ENCODE results near the gene SLC5A10. TPM values are rescaled to one million over a fixed set of nuclear protein-coding genes. Genes with fewer than 3 reads are reported as not detected.
"Not testable (repeated sequence)": the region's sequence is repeated elsewhere in the genome, so short reads cannot be mapped to it uniquely, and the experiment has no call there.

Gene SLC5A10
- total RNA-seq, 1 donor from 2014 or later, result 0.14 TPM

DNA sequence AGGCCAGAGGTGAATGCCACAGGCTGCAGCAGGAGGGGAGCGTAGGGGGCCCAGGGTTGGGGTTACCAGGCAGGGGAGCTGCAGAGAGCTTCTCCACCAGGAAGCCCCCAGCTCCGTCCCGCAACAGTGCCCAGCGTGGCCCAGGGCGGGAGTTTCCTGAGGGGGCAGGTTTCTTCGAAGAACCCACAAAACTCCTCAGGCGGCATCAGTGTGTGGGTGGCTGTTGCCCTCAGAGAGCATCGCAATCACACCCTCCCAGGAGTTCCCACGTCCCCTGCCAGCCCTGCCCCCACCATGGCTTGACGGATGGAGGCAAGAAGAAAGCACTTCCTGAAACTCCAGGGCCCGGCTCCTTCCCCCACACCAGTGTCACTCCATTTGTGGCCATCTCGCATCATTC is 86.8 kb downstream of the SLC5A10 start:
- H3K4me3 Mint-ChIP-seq (ENCODE audit: unreplicated experiment); H3K9me3 Mint-ChIP-seq (ENCODE audit: unreplicated experiment); H2AFZ ChIP-seq (ENCODE audit: low read depth, low read length); DNase-seq (ENCODE audit: low read depth); H3K27ac ChIP-seq (ENCODE audit: low read depth, low read length); H3K36me3 Mint-ChIP-seq (ENCODE audit: low read depth, unreplicated experiment); H3K9me3 ChIP-seq (ENCODE audit: insufficient read depth, low read depth, low read length); H3K79me2 ChIP-seq (ENCODE audit: insufficient read depth, low read length); H3K27me3 Mint-ChIP-seq (ENCODE audit: low read depth, unreplicated experiment); H3K36me3 ChIP-seq (ENCODE audit: insufficient read depth, low read length); FAIRE-seq; H4K20me1 ChIP-seq (ENCODE audit: insufficient read depth, low read length); H3K27ac Mint-ChIP-seq (ENCODE audit: unreplicated experiment); H3K4me3 ChIP-seq (ENCODE audit: insufficient read depth, low read depth, low read length); H3K9ac ChIP-seq (ENCODE audit: low read length); H3K4me1 Mint-ChIP-seq (ENCODE audit: low read depth, unreplicated experiment); H3K4me2 ChIP-seq (ENCODE audit: low read length); H3K4me1 ChIP-seq (ENCODE audit: insufficient read depth, low read length); H3K27me3 ChIP-seq (ENCODE audit: insufficient read depth, low read length): not testable (repeated sequence)

DNA sequence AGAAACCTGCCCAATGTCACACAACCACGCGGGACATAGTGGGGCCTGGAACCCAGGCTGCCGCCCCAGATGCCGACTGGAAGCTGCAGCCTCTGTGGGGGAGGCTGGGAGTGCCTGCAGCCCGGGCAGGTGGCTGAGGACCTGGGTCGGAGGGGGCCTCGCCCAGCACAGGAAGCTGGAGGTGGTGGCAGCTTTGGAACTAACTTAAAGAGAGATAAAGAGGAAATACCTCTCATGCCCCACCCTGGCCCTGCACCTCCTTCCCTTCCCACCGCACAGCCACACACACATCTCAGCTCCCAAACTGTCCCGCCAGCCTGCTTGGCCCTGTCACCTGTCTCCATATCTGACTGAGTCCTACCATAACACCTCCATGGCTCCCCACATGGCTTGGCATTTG is 88.4 kb downstream of the SLC5A10 start:
- H3K9ac ChIP-seq (ENCODE audit: low read length); H3K36me3 ChIP-seq (ENCODE audit: insufficient read depth, low read length); H3K9me3 ChIP-seq (ENCODE audit: insufficient read depth, low read depth, low read length); DNase-seq (ENCODE audit: low read depth); H3K4me3 ChIP-seq (ENCODE audit: insufficient read depth, low read depth, low read length); H3K4me2 ChIP-seq (ENCODE audit: low read length); H3K79me2 ChIP-seq (ENCODE audit: insufficient read depth, low read length); H3K4me1 ChIP-seq (ENCODE audit: insufficient read depth, low read length); H2AFZ ChIP-seq (ENCODE audit: low read depth, low read length); H3K27me3 ChIP-seq (ENCODE audit: insufficient read depth, low read length); H3K36me3 Mint-ChIP-seq (ENCODE audit: low read depth, unreplicated experiment); FAIRE-seq; H3K4me3 Mint-ChIP-seq (ENCODE audit: unreplicated experiment); H3K27ac Mint-ChIP-seq (ENCODE audit: unreplicated experiment); H3K4me1 Mint-ChIP-seq (ENCODE audit: low read depth, unreplicated experiment); H3K27me3 Mint-ChIP-seq (ENCODE audit: low read depth, unreplicated experiment); H4K20me1 ChIP-seq (ENCODE audit: insufficient read depth, low read length); H3K27ac ChIP-seq (ENCODE audit: low read depth, low read length); H3K9me3 Mint-ChIP-seq (ENCODE audit: unreplicated experiment): not testable (repeated sequence)

DNA sequence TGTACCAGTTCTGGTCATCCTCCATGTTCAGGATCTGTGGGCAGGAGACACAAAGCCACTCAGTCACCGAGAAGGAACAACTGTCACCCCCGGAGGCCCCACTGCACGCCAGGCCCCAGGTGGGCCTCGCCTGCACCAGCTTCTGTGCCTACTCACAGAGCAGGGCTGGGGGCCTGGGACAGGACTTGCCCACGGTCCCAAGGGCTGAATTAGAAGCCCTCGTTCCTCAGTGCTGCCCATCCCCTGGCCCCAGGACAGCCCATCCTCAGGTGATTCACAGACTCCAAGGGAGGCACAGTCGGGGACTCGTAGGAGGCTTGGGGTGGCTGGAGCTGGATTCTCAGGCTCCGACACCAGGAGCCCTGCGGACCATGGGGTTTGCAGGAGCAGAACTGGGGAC is 89.9 kb downstream of the SLC5A10 start:
- H3K4me3 Mint-ChIP-seq (ENCODE audit: unreplicated experiment); H3K27ac ChIP-seq (ENCODE audit: low read depth, low read length); H3K79me2 ChIP-seq (ENCODE audit: insufficient read depth, low read length); H3K4me1 ChIP-seq (ENCODE audit: insufficient read depth, low read length); H3K9me3 Mint-ChIP-seq (ENCODE audit: unreplicated experiment); H3K36me3 Mint-ChIP-seq (ENCODE audit: low read depth, unreplicated experiment); H3K36me3 ChIP-seq (ENCODE audit: insufficient read depth, low read length); H3K27me3 Mint-ChIP-seq (ENCODE audit: low read depth, unreplicated experiment); H4K20me1 ChIP-seq (ENCODE audit: insufficient read depth, low read length); H3K27me3 ChIP-seq (ENCODE audit: insufficient read depth, low read length); H2AFZ ChIP-seq (ENCODE audit: low read depth, low read length); FAIRE-seq; H3K9ac ChIP-seq (ENCODE audit: low read length); H3K9me3 ChIP-seq (ENCODE audit: insufficient read depth, low read depth, low read length); H3K4me2 ChIP-seq (ENCODE audit: low read length); DNase-seq (ENCODE audit: low read depth); H3K27ac Mint-ChIP-seq (ENCODE audit: unreplicated experiment); H3K4me3 ChIP-seq (ENCODE audit: insufficient read depth, low read depth, low read length); H3K4me1 Mint-ChIP-seq (ENCODE audit: low read depth, unreplicated experiment): not testable (repeated sequence)

DNA sequence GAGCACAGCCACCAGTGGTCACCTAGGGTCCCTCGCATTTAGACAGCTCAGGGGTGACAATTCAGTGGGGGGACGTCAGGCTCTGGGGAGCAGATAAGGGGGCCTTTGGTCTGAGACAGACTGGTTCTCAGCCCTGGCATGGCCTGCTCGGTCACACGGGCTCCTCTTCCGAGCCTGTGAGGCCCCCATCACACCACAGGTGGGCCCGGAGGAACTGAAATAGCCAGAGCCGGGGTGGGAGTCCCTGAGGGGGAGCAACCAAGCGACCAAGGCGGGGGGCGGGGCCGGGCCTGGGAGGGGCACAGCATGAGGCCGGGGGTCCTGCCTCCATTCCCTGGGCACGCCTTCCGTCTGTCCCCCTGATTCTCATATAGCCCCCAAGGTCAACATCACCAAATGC is 90.4 kb downstream of the SLC5A10 start:
- not testable (repeated sequence) for H3K36me3 ChIP-seq (ENCODE audit: insufficient read depth, low read length); H3K27ac Mint-ChIP-seq (ENCODE audit: unreplicated experiment); FAIRE-seq

DNA sequence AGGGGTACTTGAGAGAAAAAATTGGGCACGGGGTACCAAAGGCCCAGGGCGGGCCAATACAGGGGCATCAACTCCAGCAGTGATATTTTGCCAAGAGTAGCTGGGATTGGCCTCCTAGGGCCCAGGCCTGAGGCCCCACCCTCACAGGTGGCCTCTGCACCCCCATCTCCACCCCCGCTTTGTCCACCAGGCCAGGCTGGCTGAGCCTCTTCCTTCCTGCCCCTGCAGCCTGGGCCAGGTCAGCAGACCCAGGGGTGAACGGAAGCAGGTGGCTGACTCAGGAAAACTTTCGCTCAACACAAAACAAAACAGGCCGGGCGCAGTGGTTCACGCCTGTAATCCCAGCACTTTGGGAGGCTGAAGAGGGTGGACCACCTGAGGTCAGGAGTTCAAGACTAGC is 91.1 kb downstream of the SLC5A10 start:
- H3K4me1 ChIP-seq (ENCODE audit: insufficient read depth, low read length); H3K4me1 Mint-ChIP-seq (ENCODE audit: low read depth, unreplicated experiment); DNase-seq (ENCODE audit: low read depth); H3K27me3 ChIP-seq (ENCODE audit: insufficient read depth, low read length); H3K4me3 Mint-ChIP-seq (ENCODE audit: unreplicated experiment); H3K9me3 Mint-ChIP-seq (ENCODE audit: unreplicated experiment); H3K79me2 ChIP-seq (ENCODE audit: insufficient read depth, low read length); H3K27ac Mint-ChIP-seq (ENCODE audit: unreplicated experiment); H3K9ac ChIP-seq (ENCODE audit: low read length); H2AFZ ChIP-seq (ENCODE audit: low read depth, low read length); H3K27ac ChIP-seq (ENCODE audit: low read depth, low read length); H3K4me3 ChIP-seq (ENCODE audit: insufficient read depth, low read depth, low read length); H3K9me3 ChIP-seq (ENCODE audit: insufficient read depth, low read depth, low read length); H3K4me2 ChIP-seq (ENCODE audit: low read length); H3K36me3 Mint-ChIP-seq (ENCODE audit: low read depth, unreplicated experiment); H3K36me3 ChIP-seq (ENCODE audit: insufficient read depth, low read length); H4K20me1 ChIP-seq (ENCODE audit: insufficient read depth, low read length); H3K27me3 Mint-ChIP-seq (ENCODE audit: low read depth, unreplicated experiment); FAIRE-seq: not testable (repeated sequence)

More for the DNA sequence above, 90.4 kb downstream of the SLC5A10 start:
- H3K4me3 ChIP-seq (ENCODE audit: insufficient read depth, low read depth, low read length); H3K9me3 Mint-ChIP-seq (ENCODE audit: unreplicated experiment); H3K9me3 ChIP-seq (ENCODE audit: insufficient read depth, low read depth, low read length); H3K4me1 ChIP-seq (ENCODE audit: insufficient read depth, low read length); H3K4me2 ChIP-seq (ENCODE audit: low read length); H3K79me2 ChIP-seq (ENCODE audit: insufficient read depth, low read length); H3K36me3 Mint-ChIP-seq (ENCODE audit: low read depth, unreplicated experiment); H3K4me3 Mint-ChIP-seq (ENCODE audit: unreplicated experiment); H3K27me3 Mint-ChIP-seq (ENCODE audit: low read depth, unreplicated experiment); H2AFZ ChIP-seq (ENCODE audit: low read depth, low read length); H3K27ac ChIP-seq (ENCODE audit: low read depth, low read length); H3K27me3 ChIP-seq (ENCODE audit: insufficient read depth, low read length); H3K4me1 Mint-ChIP-seq (ENCODE audit: low read depth, unreplicated experiment); H3K9ac ChIP-seq (ENCODE audit: low read length); H4K20me1 ChIP-seq (ENCODE audit: insufficient read depth, low read length); DNase-seq (ENCODE audit: low read depth): not testable (repeated sequence)

DNA sequence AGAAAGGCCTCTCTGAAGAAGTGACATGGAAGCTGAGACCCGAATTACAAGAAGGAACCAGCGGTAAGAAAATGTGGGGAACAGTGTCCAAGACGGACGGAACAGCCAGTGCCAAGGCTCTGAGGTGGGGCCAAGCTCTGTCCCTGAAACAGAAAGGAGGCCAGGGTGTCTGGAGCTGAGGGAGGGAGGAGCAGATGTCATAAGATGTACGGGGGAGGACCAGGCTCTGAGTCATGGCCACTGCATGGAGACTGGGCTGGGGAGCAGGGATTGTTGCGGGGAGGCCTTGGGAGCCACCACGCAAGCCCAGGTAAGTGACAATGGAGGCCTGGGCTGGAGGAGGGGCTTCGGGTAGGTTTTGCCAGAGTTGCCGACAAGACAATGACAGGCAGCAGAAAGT is 92.7 kb downstream of the SLC5A10 start:
- H3K36me3 ChIP-seq (ENCODE audit: insufficient read depth, low read length); DNase-seq (ENCODE audit: low read depth); H3K27me3 Mint-ChIP-seq (ENCODE audit: low read depth, unreplicated experiment); H3K79me2 ChIP-seq (ENCODE audit: insufficient read depth, low read length); H3K4me3 Mint-ChIP-seq (ENCODE audit: unreplicated experiment); H3K27me3 ChIP-seq (ENCODE audit: insufficient read depth, low read length); H3K36me3 Mint-ChIP-seq (ENCODE audit: low read depth, unreplicated experiment); H2AFZ ChIP-seq (ENCODE audit: low read depth, low read length); H3K4me3 ChIP-seq (ENCODE audit: insufficient read depth, low read depth, low read length); H4K20me1 ChIP-seq (ENCODE audit: insufficient read depth, low read length); H3K4me2 ChIP-seq (ENCODE audit: low read length); H3K9ac ChIP-seq (ENCODE audit: low read length); H3K27ac ChIP-seq (ENCODE audit: low read depth, low read length); H3K9me3 ChIP-seq (ENCODE audit: insufficient read depth, low read depth, low read length); H3K27ac Mint-ChIP-seq (ENCODE audit: unreplicated experiment); FAIRE-seq; H3K9me3 Mint-ChIP-seq (ENCODE audit: unreplicated experiment); H3K4me1 ChIP-seq (ENCODE audit: insufficient read depth, low read length); H3K4me1 Mint-ChIP-seq (ENCODE audit: low read depth, unreplicated experiment): not testable (repeated sequence)
